ENCODE results near the gene TMOD3. TPM values are rescaled to one million over a fixed set of nuclear protein-coding genes. Genes with fewer than 3 reads are reported as not detected.

The TMOD3 gene
- total and polyA plus RNA-seq, 5 donors from 2014 or later: 28.3 to 68.2 (median 33.9) TPM

GRCh38 chr15:51904421-51904820 lies 75.0 kb downstream of the TMOD3 start:
- Histone ChIP-seq H3K4me3 (ENCODE audit: low read depth, low read length) (no peak overlapping the region), H3K36me3 (ENCODE audit: control insufficient read depth, insufficient read depth, low read length) (peaks cover 77% of the 10 kb centered on the region), H3K27me3 (ENCODE audit: control insufficient read depth, insufficient read depth, low read length) (no peaks in the 10 kb centered on the region), H3K27ac (ENCODE audit: insufficient read depth, low read length, poor library complexity, severe bottlenecking) (no peak overlapping the region), H3K9me3 (ENCODE audit: control insufficient read depth in 2 of 2, low read length in 2 of 2) (no peaks in the 10 kb centered on the region), H3K4me1 (ENCODE audit: control insufficient read depth, insufficient read depth, low read length, poor library complexity, severe bottlenecking) (no peaks in the 10 kb centered on the region)
- Mint-ChIP-seq H3K4me1 (peaks cover 2 to 11% (median 9%) of the 10 kb centered on the region in 4 donors), H3K27ac (peak overlapping the region in 1 of 3 donors; percentile 7), H3K36me3 (peaks cover 47% of the 10 kb centered on the region), H3K9me3 (no peaks in the 10 kb centered on the region), H3K27me3 (no peaks in the 10 kb centered on the region), H3K4me3 (no peak overlapping the region)
- no peak for DNase-seq
- no peak for ATAC-seq (ENCODE audit: low read depth in 2 of 2)

DNA sequence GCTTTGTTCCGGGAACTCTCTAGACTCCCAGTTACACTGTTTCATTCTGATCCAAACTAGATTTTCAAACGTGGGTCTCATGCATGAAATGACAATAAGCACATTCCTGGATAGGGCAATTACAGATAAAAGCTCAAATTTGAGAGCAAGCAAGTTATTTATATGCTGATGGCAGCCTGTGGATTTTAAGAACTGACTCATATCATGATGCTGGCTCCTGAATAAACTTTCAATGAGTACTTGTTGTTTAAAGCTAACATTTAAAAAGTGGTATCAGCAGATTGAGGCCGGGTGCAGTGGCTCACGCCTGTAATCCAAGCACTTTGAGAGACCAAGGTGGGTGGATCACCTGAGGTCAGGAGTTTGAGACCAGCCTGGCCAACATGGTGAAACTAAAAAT lies 75.5 kb downstream of the TMOD3 start:
- no peaks in the 10 kb centered on the region for H3K9me3 Mint-ChIP-seq

DNA sequence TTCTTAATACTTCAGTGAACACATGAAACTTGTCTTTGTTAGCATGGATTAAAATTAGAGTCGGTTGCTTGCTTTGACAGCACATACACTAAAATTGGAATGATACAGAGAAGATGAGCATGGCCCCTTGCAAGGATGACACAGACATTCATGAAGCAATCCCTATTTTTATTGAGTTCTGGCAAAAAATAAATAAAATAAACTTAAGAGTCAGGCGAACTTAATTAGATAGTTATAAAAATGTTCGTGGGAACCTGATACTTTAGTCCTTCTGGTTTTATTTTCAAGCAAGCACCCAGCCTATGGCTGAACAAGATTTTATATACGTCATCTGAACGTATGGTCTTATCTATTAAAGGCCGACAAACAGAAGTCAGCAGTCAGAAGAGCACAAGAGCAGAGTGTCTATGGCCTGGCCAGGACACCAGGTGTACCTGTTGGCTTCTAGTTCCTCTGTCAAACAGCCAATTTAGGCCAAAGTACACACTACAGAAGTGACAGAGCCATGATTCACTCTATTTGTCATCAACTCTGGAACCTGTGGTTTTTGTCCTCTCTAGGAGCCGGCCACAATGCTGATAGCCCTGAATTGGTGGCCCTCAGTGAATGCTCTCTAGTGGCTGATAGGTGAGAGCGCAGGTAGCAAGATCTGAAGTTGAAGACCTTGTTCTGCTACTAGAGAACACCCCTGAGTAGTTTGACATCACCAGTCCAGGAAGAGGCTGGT lies 77.8 kb downstream of the TMOD3 start:
- Mint-ChIP-seq H3K27ac (no peak overlapping the region), H3K9me3 (no peaks in the 10 kb centered on the region), H3K36me3 (peaks cover 36% of the 10 kb centered on the region), H3K4me1 (peaks cover 2 to 11% (median 9%) of the 10 kb centered on the region in 4 donors), H3K27me3 (no peaks in the 10 kb centered on the region), H3K4me3 (no peak overlapping the region)
- Histone ChIP-seq H3K4me3 (ENCODE audit: low read depth, low read length) (no peak overlapping the region), H3K36me3 (ENCODE audit: control insufficient read depth, insufficient read depth, low read length) (peaks cover 72% of the 10 kb centered on the region), H3K4me1 (ENCODE audit: control insufficient read depth, insufficient read depth, low read length, poor library complexity, severe bottlenecking) (no peaks in the 10 kb centered on the region), H3K27me3 (ENCODE audit: control insufficient read depth, insufficient read depth, low read length) (no peaks in the 10 kb centered on the region), H3K9me3 (ENCODE audit: control insufficient read depth in 2 of 2, low read length in 2 of 2) (no peaks in the 10 kb centered on the region), H3K27ac (ENCODE audit: insufficient read depth, low read length, poor library complexity, severe bottlenecking) (no peak overlapping the region)
- DNase-seq: no peak
- no peak for ATAC-seq (ENCODE audit: low read depth in 2 of 2)

More for the DNA sequence above, 75.5 kb downstream of the TMOD3 start:
- DNase-seq (no peak), ATAC-seq (ENCODE audit: low read depth in 2 of 2) (no peak)
- no peak overlapping the region for H3K27ac ChIP-seq (ENCODE audit: insufficient read depth, low read length, poor library complexity, severe bottlenecking)
- Mint-ChIP-seq H3K4me3 (no peak overlapping the region), H3K36me3 (peaks cover 44% of the 10 kb centered on the region), H3K27ac (peak overlapping the region in 1 of 3 donors; percentile 7), H3K4me1 (peaks cover 2 to 11% (median 9%) of the 10 kb centered on the region in 4 donors), H3K27me3 (no peaks in the 10 kb centered on the region)
- no peak overlapping the region for H3K4me3 ChIP-seq (ENCODE audit: low read depth, low read length)
- H3K4me1 ChIP-seq (ENCODE audit: control insufficient read depth, insufficient read depth, low read length, poor library complexity, severe bottlenecking): no peaks in the 10 kb centered on the region
- H3K9me3 ChIP-seq (ENCODE audit: control insufficient read depth in 2 of 2, low read length in 2 of 2): no peaks in the 10 kb centered on the region
- peaks cover 77% of the 10 kb centered on the region for H3K36me3 ChIP-seq (ENCODE audit: control insufficient read depth, insufficient read depth, low read length)
- H3K27me3 ChIP-seq (ENCODE audit: control insufficient read depth, insufficient read depth, low read length): no peaks in the 10 kb centered on the region

DNA sequence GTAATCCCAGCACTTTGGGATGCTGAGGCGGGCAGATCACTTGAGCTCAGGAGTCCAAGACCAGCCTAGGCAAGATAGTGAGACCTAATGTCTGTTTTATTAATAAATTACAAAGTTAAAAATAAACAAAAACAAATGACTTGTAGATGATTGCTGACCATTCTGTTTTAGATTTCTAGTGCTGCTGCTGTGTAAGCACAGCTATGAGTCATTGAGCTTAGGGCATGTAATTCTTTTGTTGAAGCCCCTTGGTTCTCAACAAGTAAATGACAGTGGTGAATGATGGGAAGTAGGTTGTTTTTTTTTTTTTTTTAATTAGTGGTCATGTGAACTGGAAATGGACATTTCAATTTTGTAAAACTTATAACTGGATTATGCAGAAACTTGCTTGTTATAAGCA lies 78.9 kb downstream of the TMOD3 start:
- no peaks in the 10 kb centered on the region for H3K9me3 ChIP-seq (ENCODE audit: control insufficient read depth in 2 of 2, low read length in 2 of 2)
- Mint-ChIP-seq H3K9me3 (no peaks in the 10 kb centered on the region), H3K27me3 (no peaks in the 10 kb centered on the region), H3K36me3 (peaks cover 35% of the 10 kb centered on the region), H3K4me1 (peaks cover 2 to 11% (median 9%) of the 10 kb centered on the region in 4 donors), H3K27ac (no peak overlapping the region), H3K4me3 (no peak overlapping the region)
- DNase-seq: no peak
- no peak overlapping the region for H3K27ac ChIP-seq (ENCODE audit: insufficient read depth, low read length, poor library complexity, severe bottlenecking)
- H3K4me3 ChIP-seq (ENCODE audit: low read depth, low read length): no peak overlapping the region
- H3K27me3 ChIP-seq (ENCODE audit: control insufficient read depth, insufficient read depth, low read length): no peaks in the 10 kb centered on the region
- peaks cover 70% of the 10 kb centered on the region for H3K36me3 ChIP-seq (ENCODE audit: control insufficient read depth, insufficient read depth, low read length)
- ATAC-seq (ENCODE audit: low read depth in 2 of 2): no peak
- no peaks in the 10 kb centered on the region for H3K4me1 ChIP-seq (ENCODE audit: control insufficient read depth, insufficient read depth, low read length, poor library complexity, severe bottlenecking)

- Mint-ChIP-seq H3K4me3 (no peak overlapping the region), H3K36me3 (peaks cover 30% of the 10 kb centered on the region), H3K9me3 (no peaks in the 10 kb centered on the region), H3K27me3 (no peaks in the 10 kb centered on the region), H3K27ac (no peak overlapping the region), H3K4me1 (peaks cover 2 to 8% (median 6%) of the 10 kb centered on the region in 4 donors)
- H3K4me1 ChIP-seq (ENCODE audit: control insufficient read depth, insufficient read depth, low read length, poor library complexity, severe bottlenecking): no peaks in the 10 kb centered on the region
- no peak overlapping the region for H3K27ac ChIP-seq (ENCODE audit: insufficient read depth, low read length, poor library complexity, severe bottlenecking)
- H3K9me3 ChIP-seq (ENCODE audit: control insufficient read depth in 2 of 2, low read length in 2 of 2): no peaks in the 10 kb centered on the region
- DNase-seq (no peak), ATAC-seq (ENCODE audit: low read depth in 2 of 2) (no peak)
- H3K36me3 ChIP-seq (ENCODE audit: control insufficient read depth, insufficient read depth, low read length): peaks cover 58% of the 10 kb centered on the region
- no peaks in the 10 kb centered on the region for H3K27me3 ChIP-seq (ENCODE audit: control insufficient read depth, insufficient read depth, low read length)
- no peak overlapping the region for H3K4me3 ChIP-seq (ENCODE audit: low read depth, low read length)
Measured at GRCh38 chr15:51909584-51909983, 80.1 kb downstream of the TMOD3 start.

GRCh38 chr15:51912528-51912927 lies 83.1 kb downstream of the TMOD3 start:
- H3K9me3 Mint-ChIP-seq: no peaks in the 10 kb centered on the region

GRCh38 chr15:51917493-51917892 lies 88.0 kb downstream of the TMOD3 start:
- peaks cover 13% of the 10 kb centered on the region for H3K36me3 Mint-ChIP-seq
- no peak overlapping the region for H3K4me3 Mint-ChIP-seq
- Histone ChIP-seq H3K4me1 (ENCODE audit: control insufficient read depth, insufficient read depth, low read length, poor library complexity, severe bottlenecking) (no peaks in the 10 kb centered on the region), H3K27ac (ENCODE audit: insufficient read depth, low read length, poor library complexity, severe bottlenecking) (no peak overlapping the region), H3K4me3 (ENCODE audit: low read depth, low read length) (no peak overlapping the region), H3K27me3 (ENCODE audit: control insufficient read depth, insufficient read depth, low read length) (no peaks in the 10 kb centered on the region), H3K9me3 (ENCODE audit: control insufficient read depth in 2 of 2, low read length in 2 of 2) (no peaks in the 10 kb centered on the region), H3K36me3 (ENCODE audit: control insufficient read depth, insufficient read depth, low read length) (peaks cover 48% of the 10 kb centered on the region)
- H3K9me3 Mint-ChIP-seq: no peaks in the 10 kb centered on the region
- H3K4me1 Mint-ChIP-seq: no peaks in the 10 kb centered on the region
- no peak for ATAC-seq (ENCODE audit: low read depth in 2 of 2)
- peak in 1 of 3 donors; percentile 36 for DNase-seq
- H3K27me3 Mint-ChIP-seq: no peaks in the 10 kb centered on the region
- no peak overlapping the region for H3K27ac Mint-ChIP-seq

More at GRCh38 chr15:51912528-51912927, 83.1 kb downstream of the TMOD3 start:
- no peak overlapping the region for H3K27ac ChIP-seq (ENCODE audit: insufficient read depth, low read length, poor library complexity, severe bottlenecking)
- peaks cover 64% of the 10 kb centered on the region for H3K36me3 ChIP-seq (ENCODE audit: control insufficient read depth, insufficient read depth, low read length)
- no peak overlapping the region for H3K4me3 ChIP-seq (ENCODE audit: low read depth, low read length)
- no peak for ATAC-seq (ENCODE audit: low read depth in 2 of 2)
- H3K9me3 ChIP-seq (ENCODE audit: control insufficient read depth in 2 of 2, low read length in 2 of 2): no peaks in the 10 kb centered on the region
- H3K27me3 ChIP-seq (ENCODE audit: control insufficient read depth, insufficient read depth, low read length): no peaks in the 10 kb centered on the region
- H3K4me1 ChIP-seq (ENCODE audit: control insufficient read depth, insufficient read depth, low read length, poor library complexity, severe bottlenecking): no peaks in the 10 kb centered on the region
- Mint-ChIP-seq H3K27ac (no peak overlapping the region), H3K4me3 (no peak overlapping the region), H3K4me1 (peaks cover 0 to 5% (median 0%) of the 10 kb centered on the region in 4 donors), H3K36me3 (peaks cover 26% of the 10 kb centered on the region), H3K27me3 (no peaks in the 10 kb centered on the region)
- no peak for DNase-seq
